Neutrophil (primary cell): Measurements from ENCODE around the gene ZIC5.

Source experiments
- H3K27ac ChIP-seq: fragments of 200-600 bp; sonication (generic); 2 replicates; pipeline ENCODE4 v1.5.1; 2016; ENCODE audit warnings: mild to moderate bottlenecking, moderate library complexity
- H3K27me3 ChIP-seq: fragments of 200-600 bp; sonication (generic); 2 replicates; pipeline ENCODE4 v1.6.0; 2016; ENCODE audit warnings: mild to moderate bottlenecking
- H3K36me3 ChIP-seq: fragments of 200-600 bp; sonication (generic); 2 replicates; pipeline ENCODE4 v1.5.1; 2017
- H3K4me1 ChIP-seq, 2 experiments: fragments of 200-600 bp in 1 of 2; sonication (generic) in 1 of 2; 1 replicate in 1 of 2; 2 replicates in 1 of 2; pipeline versions ENCODE4 v1.5.1 to v1.6.1; 2013 to 2016; ENCODE audit warnings: low read depth in 1 of 2, low read length in 1 of 2, mild to moderate bottlenecking in 1 of 2, moderate library complexity in 1 of 2; ENCODE audit not compliant: control insufficient read depth in 1 of 2, insufficient read depth in 1 of 2
- H3K4me3 ChIP-seq, 2 experiments: fragments of 200-600 bp in 1 of 2; sonication (generic) in 1 of 2; 1 replicate in 1 of 2; 2 replicates in 1 of 2; pipeline ENCODE4 v1.5.1; 2013 to 2016; ENCODE audit warnings: low read depth in 1 of 2, low read length in 1 of 2, mild to moderate bottlenecking in 1 of 2, moderate library complexity in 1 of 2
- H3K9me3 ChIP-seq: fragments of 200-600 bp; sonication (generic); 2 replicates; pipeline ENCODE4 v1.5.1; 2016
- CTCF ChIP-seq: fragments of 200-600 bp; sonication (generic); IDR thresholded peaks from 2 replicates; pipeline ENCODE4 v1.5.1; 2016; ENCODE audit warnings: antibody characterized with exemption

ZIC5 gene

GRCh38 chr13:99996381-99996973 is 24.9 kb upstream of the ZIC5 start:
- no peak for TF ChIP-seq CTCF
- Histone ChIP-seq H3K9me3 (no peaks in the 10 kb centered on the region), H3K4me1 (peaks cover 0 to 5% of the 10 kb centered on the region in 2 experiments), H3K27ac (no peak overlapping the region), H3K36me3 (no peaks in the 10 kb centered on the region), H3K4me3 (no peak overlapping the region), H3K27me3 (peaks cover 100% of the 10 kb centered on the region)

GRCh38 chr13:99995589-99996380 is 24.2 kb upstream of the ZIC5 start:
- H3K4me3 ChIP-seq = no peak overlapping the region
- no peak overlapping the region for H3K27ac ChIP-seq
- H3K36me3 ChIP-seq = no peaks in the 10 kb centered on the region
- peaks cover 0 to 5% of the 10 kb centered on the region in 2 experiments for H3K4me1 ChIP-seq
- no peaks in the 10 kb centered on the region for H3K9me3 ChIP-seq
- no peak for TF ChIP-seq CTCF
- H3K27me3 ChIP-seq = peaks cover 100% of the 10 kb centered on the region

- Histone ChIP-seq H3K27ac (no peak overlapping the region), H3K36me3 (no peaks in the 10 kb centered on the region), H3K4me3 (no peak overlapping the region), H3K9me3 (no peaks in the 10 kb centered on the region), H3K4me1 (peaks cover 0 to 5% of the 10 kb centered on the region in 2 experiments), H3K27me3 (peaks cover 100% of the 10 kb centered on the region)
- no peak for TF ChIP-seq CTCF
Measured at GRCh38 chr13:99995104-99995588, 23.6 kb upstream of the ZIC5 start.

- no peaks in the 10 kb centered on the region for H3K36me3 ChIP-seq
- TF ChIP-seq CTCF = no peak
- H3K4me3 ChIP-seq = no peak overlapping the region
- peaks cover 4 to 5% of the 10 kb centered on the region in 2 experiments for H3K4me1 ChIP-seq
- peaks cover 100% of the 10 kb centered on the region for H3K27me3 ChIP-seq
- no peaks in the 10 kb centered on the region for H3K9me3 ChIP-seq
- no peak overlapping the region for H3K27ac ChIP-seq
Measured at GRCh38 chr13:99994638-99995020, 23.1 kb upstream of the ZIC5 start.

DNA sequence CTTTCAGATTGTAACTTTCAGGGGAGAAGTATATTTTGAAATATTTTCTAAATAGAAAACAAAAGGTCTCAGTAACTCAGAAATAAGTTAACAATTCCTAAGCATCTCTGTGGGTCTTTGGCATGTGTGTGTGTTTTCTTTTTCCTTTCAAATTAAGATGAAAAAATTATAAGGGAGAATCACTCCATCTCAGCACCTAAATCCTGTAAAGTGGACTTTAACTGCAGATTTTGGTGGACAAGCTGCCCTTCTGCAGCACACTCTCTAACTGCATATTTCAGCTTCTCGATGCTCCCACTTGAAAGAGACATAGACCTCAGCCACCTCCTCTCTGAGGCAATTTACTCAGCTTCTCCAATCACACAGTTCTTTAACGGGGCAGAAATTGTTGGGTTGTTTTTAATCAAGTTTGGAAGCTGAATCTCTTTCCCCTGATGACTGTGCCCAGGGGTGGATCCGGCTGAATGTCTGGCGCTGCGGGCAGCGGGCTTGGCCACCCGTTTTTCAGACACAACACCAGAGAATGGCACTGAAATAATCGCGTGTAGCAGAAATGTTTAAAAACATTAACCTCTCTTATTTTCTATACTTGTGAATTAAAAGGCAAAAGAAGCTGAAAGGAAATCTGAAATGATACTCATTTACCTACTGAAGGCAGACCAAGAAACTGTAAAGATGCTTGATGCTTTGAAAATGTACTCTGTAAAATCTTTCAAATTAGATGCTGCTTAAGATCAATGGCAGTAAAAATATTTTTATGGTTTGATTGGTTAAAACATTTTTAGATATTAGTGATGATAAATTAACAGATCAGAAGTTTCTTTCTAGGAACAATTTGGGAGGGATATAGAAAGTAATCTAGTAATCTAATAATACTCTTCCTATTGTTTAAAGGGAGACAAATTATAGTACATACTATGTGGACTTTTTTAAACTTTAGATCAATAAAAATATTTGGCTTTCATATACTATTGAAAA is 22.4 kb upstream of the ZIC5 start:
- Histone ChIP-seq H3K36me3 (no peaks in the 10 kb centered on the region), H3K4me1 (peaks cover 7 to 8% of the 10 kb centered on the region in 2 experiments), H3K27ac (no peak overlapping the region), H3K4me3 (no peak overlapping the region), H3K9me3 (no peaks in the 10 kb centered on the region), H3K27me3 (peaks cover 100% of the 10 kb centered on the region)
- TF ChIP-seq CTCF = no peak
